HG02678 (cell line): ENCODE results near the gene SORT1.
"Not testable (repeated sequence)": the region's sequence is repeated elsewhere in the genome, so short reads cannot be mapped to it uniquely, and the experiment has no call there.

Experiments
- ATAC-seq: cut with Tn5 transposase; IDR thresholded peaks from one replicate; pipeline ENCODE4 v1.9.1; 2021; ENCODE audit warnings: mild to moderate bottlenecking, moderate library complexity; ENCODE audit not compliant: unreplicated experiment

The SORT1 gene

DNA sequence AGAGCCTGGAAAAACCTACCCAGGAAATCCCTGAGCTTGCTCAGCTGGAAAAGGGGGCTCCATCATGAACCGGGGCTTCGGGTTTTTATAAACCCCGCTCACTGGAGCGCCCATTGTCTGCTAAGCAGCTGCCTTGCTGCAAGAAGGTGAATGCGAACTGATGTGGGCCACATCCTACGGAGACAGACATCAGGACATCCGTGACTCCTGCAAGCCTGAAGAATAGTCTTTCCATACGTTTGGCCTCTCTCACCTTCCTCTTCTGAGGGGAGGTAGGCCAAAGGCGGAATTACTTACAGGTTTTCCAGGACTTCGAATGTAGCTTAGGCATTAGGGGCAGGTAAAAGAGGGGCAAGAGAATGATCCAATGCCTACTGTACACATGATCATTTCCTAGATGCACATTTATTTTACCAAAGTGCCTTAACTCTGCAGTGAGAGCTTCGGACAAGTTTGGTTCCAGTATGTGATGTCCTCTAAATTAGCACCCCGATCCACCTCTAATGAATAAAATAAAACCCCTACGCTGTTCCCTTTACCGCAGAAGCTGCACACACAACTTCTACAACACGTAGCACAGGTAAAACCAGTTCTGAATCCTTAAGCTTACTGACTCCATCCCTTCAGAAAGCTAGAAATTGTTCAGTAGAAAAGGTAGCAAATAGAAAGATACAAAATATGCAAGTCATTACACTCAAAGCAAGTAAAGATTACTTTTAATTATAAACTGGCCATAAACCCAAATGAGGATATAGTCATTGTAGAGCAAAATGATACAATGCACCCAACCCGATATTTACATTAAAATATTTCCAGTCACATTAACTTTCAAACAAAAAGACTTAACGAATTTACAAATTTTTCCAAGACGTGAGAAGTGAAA lies 866 bp upstream of the SORT1 start:
- no peak for ATAC-seq

DNA sequence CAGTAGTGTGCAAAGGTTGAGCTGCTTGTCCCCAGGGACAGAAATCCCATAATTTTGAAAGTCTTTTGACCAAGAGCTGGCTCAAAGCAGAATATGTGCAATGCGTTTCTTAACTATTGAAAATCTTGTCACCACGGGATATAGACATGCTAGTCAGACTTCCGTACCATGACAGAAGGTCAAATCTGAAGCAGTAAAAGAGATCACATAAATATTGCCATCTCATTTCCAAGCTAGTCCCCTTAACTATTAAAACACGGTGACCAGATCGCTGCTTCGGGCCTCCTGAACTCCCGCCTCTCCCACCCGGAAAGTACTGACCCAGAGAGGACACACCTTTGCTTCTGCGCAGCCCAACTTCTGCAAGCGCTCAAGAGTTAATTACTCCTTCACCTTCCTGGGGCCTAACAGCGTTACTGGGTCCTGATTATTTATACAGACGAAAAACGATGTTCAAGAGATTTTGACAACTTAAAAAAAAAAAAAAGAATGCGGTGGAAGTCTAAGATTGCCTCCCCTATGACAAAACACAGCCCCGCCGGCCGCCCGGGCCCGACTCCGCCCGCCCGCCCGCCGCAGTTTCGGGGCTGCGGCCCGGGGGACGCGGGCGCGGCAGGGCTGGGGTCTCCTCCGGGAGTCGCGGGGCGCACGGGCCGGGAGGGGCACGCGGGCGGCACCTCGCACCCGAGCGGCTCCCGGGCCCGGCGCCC lies 692 bp downstream of the SORT1 start:
- ATAC-seq, result peak; percentile 4

DNA sequence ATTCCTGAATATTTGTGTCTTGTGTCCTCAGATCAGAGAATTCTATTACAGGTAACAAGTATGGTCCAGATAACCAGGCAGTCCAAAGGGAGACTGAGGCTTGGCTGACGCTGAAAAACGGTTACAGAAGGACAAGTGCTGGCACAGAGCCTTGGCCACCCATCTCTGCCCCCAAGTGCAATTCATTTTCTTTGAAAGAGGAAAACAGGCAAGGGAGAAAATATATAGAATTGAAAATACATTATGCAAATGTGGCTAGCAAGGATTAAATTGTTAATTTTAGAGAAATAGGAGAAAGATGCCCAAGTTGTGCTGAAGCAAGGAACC lies 1.2 kb downstream of the SORT1 start:
- no peak for ATAC-seq

DNA sequence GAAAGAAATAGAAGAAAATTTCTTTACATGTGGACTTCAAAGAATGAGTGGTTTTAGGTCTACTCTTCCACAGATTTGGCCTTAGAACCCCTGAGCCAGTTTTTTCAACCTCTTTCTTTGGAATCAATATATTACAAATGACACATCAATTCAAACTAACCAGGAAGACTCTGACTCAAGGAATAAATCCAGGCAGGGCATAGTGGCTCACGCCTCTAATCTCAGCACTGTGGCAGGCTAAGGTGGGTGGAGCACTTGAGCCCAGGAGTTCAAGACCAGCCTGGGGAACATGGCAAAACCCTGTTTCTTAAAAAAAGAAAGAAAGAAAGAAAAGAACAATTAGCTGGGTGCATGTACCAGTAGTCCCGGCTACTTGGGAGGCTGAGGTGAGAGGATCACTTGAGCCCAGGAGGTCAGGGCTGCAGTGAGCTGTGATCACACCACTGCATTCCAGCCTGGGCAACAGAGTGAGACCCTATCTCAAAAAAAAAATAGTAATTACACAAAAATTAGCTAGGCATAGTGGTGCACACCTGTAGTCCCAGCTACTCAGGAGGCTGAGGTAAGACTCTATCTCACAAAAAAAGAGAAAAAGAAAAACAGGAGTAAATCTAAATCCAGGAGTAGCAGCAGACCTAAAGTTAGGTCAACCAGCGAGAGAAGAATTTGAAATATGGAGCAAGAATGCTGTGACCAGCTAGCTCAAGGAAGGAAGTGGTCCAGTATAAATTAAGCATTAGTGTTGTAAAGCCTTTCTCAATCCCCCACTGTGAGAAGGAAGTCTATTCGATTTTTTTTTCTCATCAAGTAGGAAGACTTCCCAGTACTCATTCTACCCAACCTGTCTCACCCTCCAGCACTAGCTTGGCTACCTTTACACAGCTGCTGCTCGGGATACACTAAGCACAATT lies 1.9 kb downstream of the SORT1 start:
- no peak for ATAC-seq

DNA sequence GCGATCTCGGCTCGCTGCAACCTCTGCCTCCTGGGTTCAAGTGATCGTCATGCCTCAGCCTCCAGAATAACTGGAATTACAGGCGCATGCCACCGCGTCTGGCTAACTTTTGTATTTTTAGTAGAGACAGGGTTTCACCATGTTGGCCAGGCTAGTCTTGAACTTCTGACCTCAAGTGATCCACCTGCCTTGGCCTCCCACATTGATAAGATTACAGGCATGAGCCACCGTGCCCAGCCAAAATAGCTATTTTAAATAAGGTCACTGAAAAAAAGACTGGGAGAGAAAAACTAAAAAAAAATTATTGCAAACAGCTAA lies 2.5 kb downstream of the SORT1 start:
- not testable (repeated sequence) for ATAC-seq

DNA sequence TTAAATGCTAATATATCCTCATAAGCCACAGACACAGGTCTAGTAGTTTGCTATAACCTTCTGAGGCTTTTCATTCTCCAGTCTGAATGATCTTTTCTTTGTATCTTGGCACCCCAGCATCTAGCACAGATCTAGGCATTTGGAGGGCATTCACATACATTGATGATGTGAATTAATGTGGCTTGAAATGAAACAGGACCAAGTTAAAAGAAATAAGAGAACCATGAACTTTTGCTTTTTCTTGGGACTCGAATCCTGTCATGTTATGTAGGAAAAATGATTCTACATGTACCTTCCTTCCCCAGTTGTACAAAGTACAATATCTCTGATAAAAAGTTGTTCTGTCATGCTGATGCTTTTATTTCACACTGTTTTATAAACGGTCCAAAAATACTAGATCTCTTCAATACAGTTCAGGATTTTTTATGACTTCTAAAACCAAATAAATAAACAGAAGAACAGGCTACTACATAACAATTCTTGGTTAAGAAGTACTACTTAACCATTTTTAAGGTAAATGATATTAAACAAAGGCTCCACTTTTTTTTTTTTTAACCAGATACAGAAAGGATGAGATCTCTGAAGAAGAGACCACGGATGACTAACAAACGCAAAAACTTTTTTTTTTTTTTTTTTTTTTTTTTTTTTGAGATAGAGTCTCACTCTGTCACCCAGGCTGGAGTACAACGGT lies 3.0 kb downstream of the SORT1 start:
- ATAC-seq, result no peak

DNA sequence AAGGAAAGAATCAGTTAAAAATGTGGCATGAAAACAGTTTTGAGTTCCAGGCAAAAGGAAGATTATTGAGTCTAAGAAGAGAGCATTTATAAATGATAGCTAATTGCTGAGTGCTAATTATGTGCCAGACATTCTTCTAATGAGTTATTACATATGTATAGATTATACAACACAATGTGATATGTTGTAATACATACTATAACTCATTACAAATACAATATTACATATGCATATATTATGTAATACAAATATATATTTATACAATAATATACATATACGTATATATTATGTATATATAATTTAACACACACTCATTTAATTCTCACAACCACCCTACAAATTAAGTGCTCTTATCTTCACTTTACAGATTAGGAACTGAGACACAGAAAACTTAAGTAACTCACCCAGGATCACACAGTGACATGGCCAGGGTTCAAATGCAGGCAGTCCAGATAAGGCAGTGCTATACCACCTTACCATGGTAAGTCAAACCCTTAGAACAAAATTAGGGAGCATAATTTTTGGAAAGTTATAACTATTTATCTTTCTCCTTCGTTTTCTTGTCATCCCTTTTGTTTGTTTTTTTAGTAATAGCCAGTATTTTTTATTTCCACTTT lies 4.0 kb downstream of the SORT1 start:
- ATAC-seq, result no peak

DNA sequence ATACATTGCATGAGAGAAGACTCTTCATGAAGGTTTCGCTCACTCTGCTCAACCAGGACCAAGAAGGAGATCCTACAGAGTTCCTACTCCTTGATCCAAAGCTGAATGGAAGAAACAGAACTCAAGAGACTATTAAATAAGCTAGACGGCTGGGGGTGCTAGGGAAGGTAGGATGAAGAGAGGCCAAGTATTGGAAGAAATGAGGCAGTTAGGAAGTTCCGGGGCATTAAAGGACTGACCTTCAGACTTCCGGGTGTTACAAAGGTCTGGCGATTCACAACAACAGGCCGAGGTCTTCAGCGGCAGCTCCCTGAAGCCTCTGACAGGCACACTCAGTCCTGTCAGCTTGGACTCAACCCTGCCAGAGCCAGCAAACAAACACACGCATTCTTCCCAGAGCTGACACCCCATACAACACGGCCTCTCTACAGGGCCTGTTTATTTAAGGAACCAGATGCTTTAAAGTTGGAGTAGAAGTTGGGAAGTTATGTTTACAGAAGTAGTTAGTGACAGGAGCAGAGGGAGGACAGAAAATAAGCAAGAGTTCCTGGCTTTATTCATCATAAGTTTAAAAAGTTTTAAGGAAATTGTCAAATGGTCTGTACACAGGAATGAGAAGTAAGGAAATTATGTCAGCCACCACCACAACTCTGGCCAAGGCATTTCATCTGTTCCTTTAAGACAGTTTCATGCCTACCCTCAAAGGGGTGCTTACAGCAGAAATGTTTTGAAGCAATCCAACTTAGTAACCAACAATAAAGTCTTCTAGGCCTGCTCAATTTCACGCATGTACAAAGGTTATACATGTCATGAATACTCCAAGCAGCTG lies 4.7 kb downstream of the SORT1 start:
- no peak for ATAC-seq

DNA sequence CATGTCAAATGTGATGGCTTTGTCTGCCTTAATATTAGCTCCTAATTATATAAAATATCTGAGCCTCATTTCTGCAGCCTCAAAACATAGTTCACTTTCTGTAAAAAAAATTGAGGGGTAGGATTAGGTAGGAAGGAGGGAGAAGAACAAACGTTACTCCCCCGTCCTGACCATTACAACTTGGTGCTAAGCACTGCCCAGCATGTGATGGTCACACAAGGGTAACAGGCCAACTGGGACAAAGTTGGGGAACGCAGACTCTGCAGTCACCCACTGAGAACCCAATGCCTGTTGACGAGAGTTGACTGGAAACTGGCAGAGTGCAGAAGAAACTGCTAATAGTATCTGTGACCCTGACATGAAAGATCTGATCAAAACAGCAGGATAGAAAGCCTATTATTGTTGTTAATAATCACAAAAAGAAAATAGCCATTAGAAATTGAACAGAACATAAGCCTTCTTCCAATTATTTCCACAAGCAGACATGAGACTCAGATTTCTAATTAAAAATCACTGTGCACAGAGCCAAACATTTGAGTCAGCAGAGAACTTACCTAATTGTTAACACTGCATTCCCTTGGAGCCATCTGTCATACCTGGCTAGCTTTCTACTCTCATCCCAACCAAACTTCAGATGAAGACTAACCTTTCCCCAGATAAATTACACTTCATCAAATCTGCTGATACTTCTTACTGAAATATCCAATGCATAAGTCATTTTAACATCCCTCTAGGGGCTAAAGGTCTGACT lies 5.5 kb downstream of the SORT1 start:
- ATAC-seq, result peak; percentile 13

DNA sequence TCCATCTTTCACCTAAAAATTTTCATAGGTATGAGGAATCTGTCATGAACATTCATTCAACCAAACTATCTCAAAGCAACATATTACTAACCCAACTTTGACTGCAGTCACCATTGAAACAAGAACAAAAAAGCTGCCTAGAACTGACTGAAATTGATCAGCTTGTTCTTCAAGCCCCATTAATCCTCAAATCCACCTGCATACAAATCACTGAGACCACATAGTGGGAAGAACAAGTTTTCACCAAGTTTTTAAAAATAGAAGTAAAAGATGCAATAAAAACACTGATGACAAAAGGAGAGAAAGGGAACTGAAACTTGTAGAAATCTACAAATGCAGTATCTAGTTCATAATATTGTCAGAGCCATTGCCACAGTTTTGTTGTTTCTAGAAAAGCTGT lies 6.1 kb downstream of the SORT1 start:
- peak; percentile 80 for ATAC-seq

DNA sequence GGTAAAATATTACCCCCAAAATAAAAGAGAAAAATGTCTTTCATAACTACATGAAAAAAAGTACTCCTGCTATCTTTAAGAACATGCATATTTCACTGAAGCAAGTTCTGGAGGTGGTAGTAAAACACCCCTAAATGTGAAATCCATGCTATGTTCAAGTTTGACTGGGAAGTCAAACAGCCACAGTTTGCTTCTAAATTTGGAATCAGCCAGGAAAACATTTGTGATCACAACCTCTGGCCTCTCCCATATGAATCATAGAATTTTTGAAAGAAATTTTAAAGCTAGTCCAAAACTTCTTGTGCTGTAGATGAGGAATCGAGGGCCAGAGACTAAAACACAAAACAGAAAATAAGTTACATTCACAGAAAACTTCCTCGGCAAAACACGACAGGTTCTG lies 6.6 kb downstream of the SORT1 start:
- ATAC-seq, result no peak

DNA sequence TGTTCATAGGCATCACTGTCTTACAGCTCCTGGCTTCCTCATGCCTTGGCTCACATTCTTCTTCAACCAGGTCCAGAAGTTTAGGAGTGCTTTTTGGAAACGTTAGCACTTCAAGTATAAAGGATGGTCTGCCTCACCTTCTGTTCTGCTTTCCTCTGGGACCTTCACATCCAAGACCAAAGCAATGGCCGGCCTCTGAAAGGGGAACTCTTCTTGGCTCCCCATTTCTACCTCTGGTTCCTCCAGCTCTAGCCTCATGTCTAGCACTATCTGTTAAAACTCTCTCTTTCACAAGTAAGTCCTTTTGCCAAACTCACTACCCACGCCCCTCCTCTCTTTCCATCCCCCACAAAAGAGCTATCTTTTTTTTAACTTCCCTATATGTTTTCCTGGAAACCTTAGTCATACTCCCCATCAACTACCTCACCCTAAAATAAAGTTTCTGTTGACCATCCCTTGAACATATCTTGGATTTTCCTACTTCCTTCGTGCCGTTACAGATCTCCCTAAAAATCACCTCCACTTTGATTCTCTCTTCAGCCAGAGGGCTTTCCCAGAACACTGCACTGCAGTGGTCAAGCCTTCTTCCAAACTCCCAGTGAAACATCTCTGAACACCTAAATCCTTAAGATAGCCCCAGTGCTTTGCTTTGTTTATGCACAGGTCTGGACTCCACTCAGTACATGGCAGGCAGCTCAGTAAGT lies 7.9 kb downstream of the SORT1 start:
- ATAC-seq, result no peak

DNA sequence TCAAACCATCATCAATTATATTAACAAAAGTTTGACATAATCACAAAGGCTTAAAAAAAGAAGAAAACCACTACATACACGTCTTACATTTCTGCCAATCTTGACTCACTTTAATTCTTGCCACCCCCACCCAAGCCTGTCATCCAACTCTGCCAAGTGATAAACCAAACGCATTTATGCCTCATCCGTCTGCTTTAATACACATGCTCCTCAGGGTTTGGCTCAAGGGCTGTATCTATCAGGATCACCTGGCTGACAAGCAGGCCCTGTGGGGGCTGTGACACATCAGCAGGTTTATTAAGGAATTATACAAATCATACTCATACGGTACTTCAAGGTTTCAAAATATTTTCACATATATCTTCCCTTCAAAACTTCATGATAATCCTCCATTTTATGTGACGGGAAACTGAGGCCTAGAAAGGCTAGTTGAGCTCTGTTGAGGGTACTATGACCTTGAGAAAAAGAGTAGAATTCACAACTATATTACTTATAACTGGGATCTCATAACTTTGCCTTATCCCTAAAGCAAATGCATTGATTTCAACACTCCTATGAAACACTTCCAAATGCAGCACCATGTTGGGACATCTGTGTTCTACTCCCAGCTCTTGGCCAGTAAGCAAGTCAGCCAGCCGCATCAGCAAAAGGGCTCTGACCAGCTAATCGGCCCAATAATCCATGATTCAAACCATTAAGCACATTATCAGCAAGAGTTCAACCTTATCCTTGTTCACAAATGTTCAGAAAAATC lies 8.7 kb downstream of the SORT1 start:
- no peak for ATAC-seq

DNA sequence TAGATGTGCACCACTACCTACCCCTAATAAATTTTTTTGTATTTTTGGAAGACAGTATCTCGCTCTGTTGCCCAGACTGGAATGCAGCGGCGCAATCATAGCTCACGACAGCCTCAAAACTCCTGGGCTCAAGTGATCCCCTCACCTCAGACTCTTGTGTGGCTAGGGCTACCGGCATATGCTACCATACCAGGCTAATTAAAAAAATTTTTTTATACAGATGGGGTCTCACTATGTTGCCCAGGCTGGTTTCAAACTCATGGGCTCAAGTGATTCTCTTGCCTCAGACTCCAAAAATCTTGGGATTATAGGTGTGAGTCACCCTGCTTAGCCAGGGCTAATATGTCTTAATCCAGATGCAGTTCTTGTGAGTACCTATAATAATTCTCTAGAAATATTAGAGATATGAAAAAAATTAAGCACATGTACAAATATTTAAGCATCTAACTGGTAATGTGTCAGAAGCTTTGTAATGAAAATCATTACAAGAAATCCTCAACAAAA lies 9.5 kb downstream of the SORT1 start:
- no peak for ATAC-seq

DNA sequence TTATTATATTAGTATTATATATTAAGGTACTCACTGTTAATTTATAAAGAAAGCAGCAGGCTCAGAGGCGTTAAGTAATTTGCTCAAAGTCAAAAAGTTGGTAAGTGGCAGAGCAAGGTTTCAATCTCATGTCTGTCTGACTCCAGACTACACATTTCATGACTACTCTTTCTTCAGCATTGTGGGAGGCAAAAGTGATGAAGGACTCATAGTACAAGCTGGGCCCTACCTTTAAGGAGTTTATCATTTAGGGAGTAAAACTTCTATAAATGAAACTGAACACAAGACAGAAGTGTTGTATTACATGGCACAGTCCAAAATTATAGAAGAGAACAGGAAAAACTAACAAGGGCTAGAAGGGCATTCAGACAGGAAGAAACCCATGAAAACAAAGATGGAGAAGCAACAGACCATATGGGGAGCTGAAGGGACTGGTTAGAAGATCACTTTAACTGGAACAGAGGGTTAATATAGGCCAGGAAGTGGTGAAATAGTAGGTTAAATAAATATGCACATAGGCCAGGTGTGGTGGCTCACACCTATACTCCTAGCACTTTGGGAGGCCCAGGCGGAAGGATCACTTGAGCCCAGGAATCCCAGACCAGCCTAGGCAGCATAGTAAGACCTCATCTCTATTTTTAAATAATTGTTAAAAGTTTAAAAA lies 11.5 kb downstream of the SORT1 start:
- ATAC-seq, result no peak

DNA sequence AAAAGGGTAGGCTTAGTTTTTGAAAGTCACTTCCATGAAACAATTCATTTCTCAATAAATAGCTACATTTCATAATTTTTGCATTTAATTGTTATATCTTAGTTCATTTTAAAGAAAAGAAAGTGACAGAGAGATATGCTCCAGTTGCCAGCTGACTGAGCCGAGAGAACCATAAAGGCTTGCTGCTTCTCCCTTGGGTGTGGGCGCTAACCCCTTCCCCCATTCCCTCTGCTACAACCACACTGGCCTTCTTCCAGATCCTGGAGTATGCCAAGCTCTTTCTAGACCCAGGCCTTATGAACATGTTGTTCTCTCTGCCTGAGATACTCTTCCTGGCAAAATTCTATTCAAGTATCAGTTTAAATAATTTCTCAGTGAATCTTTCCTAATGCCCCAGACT lies 12.3 kb downstream of the SORT1 start:
- no peak for ATAC-seq

DNA sequence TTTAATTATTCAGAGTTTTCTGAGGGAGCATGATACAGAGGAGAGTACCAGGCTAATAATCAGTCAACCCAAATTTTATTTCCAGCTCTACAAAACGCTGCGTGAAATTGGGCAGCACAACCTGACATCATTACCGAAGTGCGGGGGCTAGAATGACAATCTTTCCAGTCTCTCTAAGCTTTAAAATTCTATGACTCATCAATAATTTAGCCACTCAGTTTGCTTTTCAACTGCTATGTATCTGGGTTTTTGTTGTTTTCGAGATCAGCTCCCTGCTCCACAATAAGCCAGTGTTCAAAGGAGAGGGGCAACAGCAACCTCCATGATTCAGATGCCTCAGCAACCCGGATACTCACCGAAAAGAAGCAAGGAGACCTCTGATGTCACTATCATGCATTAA lies 13.9 kb downstream of the SORT1 start:
- ATAC-seq, result no peak
